Left forelimb (tissue), 1 donor: ENCODE results near the gene CCDC6.

Experiments used
- DNase-seq: peaks from one replicate; pipeline ENCODE4 v3.0.0-alpha.2; 2018; ENCODE audit warnings: low spot score

Gene CCDC6

GRCh38 chr10:59851864-59852263 is 54.5 kb downstream of the CCDC6 start:
- no peak for DNase-seq

DNA sequence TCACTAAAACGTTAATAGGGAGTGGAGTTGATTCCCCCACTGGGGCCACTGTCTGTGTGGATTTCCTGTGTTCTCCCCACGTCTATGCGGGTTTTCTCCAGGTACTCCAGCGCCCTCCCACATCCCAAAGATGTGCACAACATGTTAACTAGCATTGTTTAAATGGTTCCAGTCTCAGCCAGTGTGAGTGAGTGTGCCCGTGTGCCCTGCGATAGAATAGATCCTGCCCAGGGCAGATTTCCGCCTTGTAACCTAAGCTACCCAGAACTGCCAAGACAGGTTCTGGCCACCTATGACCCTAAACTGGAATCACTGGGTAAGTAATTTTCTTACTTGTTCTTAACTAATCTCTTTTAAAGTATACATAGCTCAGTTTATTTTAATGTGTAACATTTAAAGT is 58.5 kb downstream of the CCDC6 start:
- no peak for DNase-seq

- DNase-seq: no peak
Observed at GRCh38 chr10:59847326-59847725, 59.0 kb downstream of the CCDC6 start.

DNA sequence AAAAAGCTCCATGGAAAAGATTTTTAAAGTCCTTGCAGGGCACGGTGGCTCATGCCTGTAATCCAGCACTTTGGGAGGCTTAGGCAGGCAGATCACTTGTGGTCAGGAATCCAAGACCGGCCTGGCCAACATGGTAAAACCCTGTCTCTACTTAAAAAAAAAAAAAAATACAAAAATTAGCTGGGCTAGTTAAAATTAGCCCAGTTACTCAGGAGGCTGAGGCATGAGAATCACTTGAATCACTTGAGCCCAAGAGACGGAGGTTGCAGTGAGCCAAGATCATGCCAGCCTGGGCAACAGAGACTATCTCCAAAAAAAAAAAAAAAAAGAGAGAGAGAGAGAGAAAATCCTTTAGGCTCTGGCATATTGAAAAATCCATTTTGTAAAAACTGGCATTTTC is 61.9 kb downstream of the CCDC6 start:
- no peak for DNase-seq

GRCh38 chr10:59843748-59844147 is 62.6 kb downstream of the CCDC6 start:
- DNase-seq: no peak

GRCh38 chr10:59839576-59839975 is 66.8 kb downstream of the CCDC6 start:
- DNase-seq: no peak

DNA sequence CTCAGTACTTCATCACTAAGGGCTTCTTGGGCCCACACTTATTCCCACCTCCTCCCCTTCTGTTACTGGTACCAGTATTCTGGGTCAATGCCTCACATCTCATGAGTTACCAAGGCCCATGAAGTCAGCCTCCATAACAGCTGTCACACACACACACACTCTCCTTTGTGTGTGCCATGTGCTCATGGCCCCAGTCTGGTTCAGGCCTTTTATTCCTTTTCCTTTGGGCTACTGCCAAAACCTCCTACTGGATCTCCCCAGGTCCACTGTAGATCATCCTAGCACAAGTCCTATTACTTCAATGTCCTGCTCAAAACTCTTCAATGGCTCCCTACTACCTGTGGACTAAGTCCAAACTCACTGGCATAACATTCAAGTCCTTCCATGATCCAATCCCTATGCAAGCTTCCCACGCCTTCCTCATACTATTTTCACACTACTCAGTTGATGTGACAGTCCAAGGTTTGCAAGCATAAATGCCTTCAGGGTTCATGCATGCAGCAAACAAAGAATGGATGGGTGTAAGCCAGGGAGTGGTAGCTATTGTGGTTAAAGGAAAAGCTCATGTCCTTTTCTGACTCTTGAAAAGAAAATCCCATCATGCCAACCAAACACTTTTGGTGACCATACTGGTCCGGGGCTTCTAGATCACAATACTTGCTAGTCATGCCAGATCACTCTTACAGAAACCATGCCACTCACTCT is 68.1 kb downstream of the CCDC6 start:
- DNase-seq: no peak

- DNase-seq: no peak
Observed at GRCh38 chr10:59833810-59834209, 72.5 kb downstream of the CCDC6 start.

DNA sequence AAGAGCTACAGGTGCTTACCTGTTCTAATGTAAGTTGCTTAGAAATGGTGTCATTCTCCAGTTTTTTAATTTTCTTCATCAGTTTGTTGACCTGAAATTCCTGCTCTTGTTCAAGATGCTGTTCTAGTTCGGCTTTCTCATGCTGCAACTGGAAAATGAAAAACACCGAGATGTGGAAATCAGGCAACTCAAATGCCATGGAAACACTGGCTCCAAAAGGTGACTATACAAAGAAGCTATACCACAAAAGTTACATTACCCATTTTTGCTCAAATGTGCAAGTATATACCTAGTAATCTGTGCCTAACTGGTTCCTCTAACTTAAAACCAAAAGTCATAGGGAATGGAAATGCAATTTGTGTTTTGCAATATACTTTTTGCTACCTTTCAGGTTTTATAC is 73.8 kb downstream of the CCDC6 start:
- no peak for DNase-seq

- DNase-seq: no peak
Observed at GRCh38 chr10:59831658-59832503, 74.5 kb downstream of the CCDC6 start.

DNA sequence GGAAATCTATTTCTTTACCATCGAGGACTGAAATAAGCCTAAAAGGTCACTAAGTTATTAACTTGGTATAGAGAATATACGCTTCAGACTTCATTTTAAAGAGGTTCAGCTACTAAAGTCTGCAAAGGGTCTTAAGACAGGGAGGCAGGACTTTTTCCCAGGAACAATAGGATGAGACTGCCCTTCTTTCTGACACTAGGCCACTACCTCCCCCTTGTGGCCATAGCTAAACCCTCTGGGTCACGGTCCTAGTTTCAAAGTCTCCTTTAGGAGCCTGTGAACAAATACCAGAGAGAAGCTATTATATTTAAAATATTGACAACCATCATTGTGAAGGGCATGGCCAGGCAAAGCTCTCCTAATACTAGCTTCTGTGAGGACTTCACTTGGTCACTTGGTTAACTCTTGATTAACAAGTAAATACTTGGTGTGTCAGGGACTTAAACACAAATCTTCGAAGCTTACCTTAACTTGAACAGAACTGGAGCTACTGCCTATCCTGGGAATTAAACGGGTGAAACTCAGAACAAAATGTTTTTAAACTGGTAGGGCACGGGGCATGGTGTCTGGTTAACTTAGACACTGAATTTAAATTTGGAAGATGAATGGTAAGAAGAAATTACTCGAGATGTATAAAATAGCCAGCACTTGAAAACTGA is 75.6 kb downstream of the CCDC6 start:
- DNase-seq: no peak

GRCh38 chr10:59829601-59830000 is 76.8 kb downstream of the CCDC6 start:
- DNase-seq: no peak

GRCh38 chr10:59829024-59829423 is 77.3 kb downstream of the CCDC6 start:
- DNase-seq: no peak

- DNase-seq: no peak
Observed at GRCh38 chr10:59825932-59826331, 80.4 kb downstream of the CCDC6 start.

- DNase-seq: no peak
Observed at GRCh38 chr10:59823751-59824150, 82.6 kb downstream of the CCDC6 start.

GRCh38 chr10:59823111-59823510 is 83.2 kb downstream of the CCDC6 start:
- DNase-seq: no peak

- DNase-seq: no peak
Observed at GRCh38 chr10:59820471-59820870, 85.9 kb downstream of the CCDC6 start.

- DNase-seq: no peak
Observed at GRCh38 chr10:59819683-59820082, 86.7 kb downstream of the CCDC6 start.

- no peak for DNase-seq
Observed at GRCh38 chr10:59819265-59819664, 87.1 kb downstream of the CCDC6 start.

DNA sequence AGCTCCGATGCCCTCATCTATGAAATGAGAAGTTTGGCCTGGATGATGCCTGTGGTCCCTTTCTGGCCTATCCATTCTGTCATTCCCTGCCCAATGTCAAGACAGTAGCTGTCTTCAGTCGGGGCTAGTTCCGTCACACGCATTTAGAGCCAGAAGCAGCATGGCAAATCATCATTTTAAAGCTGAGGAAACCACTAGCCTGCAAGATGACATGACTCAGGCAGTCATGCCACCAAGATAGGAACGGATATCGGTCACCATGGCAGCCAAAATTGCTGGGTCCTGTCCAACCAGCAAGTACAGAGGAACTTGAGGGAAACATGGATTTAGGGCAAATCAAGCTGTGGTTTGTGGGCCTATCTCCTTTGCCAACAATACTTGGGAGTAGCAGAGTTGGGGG is 88.6 kb downstream of the CCDC6 start:
- no peak for DNase-seq

DNA sequence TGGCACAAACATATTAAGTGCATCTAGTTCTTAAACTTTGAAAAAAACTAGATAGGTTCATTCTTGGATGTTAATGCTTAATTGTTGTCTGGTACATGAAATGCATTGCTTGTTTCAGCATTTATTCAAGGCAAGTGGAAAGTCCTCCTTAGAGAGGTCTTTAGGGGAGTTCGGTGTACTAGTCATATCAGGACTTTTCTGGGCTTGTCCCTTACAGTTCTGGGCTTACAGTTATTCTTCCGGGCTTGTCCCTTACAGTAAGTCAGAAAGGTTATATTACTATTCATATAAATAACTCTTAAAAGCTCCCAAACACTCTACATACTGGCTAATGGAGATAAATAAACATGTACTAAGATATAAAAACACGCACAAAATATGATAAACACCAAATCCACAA is 91.5 kb downstream of the CCDC6 start:
- no peak for DNase-seq

GRCh38 chr10:59812519-59813122 is 93.7 kb downstream of the CCDC6 start:
- no peak for DNase-seq

- no peak for DNase-seq
Observed at GRCh38 chr10:59809644-59809974, 96.7 kb downstream of the CCDC6 start.
